GM18858 (cell line): ENCODE data around the gene IER5L.

Experiments
- ATAC-seq: cut with Tn5 transposase; IDR thresholded peaks from one replicate; pipeline ENCODE4 v1.9.1; 2021; ENCODE audit not compliant: unreplicated experiment

The IER5L gene

DNA sequence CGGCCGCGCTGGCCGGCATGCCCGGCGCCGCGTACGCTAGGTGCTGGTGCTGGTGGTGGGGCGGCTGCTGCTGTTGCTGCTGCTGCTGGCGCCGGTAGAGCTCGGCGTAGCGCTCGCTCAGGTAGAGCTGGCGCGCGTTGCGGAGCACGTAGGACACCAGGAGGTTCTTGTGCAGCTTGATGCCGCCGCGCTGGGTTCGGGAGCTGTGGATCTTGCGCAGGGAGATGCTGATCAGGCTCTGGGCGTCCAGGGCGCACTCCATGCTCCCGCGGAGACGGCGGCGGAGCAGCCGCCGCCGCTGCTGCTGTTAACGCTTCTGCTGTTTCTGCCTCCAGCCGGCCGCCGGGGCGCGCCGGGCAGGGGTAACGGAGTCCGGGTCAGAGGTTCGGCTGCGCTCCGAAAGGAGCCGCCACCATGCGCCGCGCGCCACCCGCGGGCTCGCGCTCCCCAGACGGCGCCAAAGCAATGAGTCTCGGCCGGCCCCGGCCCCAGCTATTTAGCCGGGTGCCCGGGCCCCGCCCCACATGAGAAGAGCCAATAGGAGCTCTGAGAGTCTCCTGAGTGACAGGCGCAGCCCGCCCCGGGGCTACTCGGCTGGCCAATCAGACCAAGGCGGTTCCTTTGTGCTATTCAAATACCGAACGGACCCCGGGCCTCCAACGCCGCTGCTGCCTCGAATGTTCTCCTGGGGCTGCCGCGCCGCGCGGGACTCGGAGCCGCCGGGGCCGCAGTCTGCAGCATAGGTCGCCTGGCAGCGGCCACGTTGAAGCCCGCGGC, at the start of gene IER5L:
Gene IER5L, minus strand, starts transcription at position 471 of the 777 bp plus-strand sequence. Its CDS starts 209 bp downstream, at position 262.
- ATAC-seq, result peak; percentile 72

DNA sequence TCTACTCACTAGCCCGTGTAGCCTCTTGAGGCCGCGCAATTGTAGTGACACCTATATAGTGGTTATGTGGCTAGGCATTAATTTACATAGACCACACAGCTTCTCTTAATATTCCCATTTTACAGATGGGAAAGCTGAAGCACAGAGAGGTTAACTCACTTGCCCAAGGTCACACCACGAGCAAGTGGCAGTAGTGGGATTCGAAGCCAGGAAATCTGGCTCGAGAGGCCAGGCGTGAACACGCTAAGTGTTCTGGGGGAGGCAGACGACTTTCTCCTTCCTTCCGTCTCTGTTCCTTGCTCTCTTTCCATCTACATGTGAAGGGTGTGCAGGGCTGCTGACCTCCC, 49.8 kb upstream of the IER5L start:
- no peak for ATAC-seq

DNA sequence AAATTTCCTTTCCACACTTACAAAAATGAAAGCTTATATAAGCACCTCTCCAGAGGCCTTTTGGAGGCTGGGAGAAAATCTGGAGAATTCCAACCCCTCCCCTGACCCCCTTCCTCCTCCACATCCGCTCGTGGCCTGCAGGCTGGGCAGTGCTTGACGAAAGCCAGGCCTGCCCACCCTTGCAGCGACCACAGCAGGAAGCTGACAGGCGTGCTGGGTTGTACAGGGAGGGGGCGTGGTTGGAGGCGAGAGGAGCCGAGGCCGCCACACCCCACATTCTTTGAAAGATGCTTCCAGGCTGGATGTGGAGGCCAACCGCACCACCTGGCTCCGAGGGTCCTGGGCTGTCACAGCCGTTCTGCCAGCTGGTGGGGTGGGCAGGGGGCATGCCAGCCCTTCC, 47.8 kb upstream of the IER5L start:
- ATAC-seq, result no peak

DNA sequence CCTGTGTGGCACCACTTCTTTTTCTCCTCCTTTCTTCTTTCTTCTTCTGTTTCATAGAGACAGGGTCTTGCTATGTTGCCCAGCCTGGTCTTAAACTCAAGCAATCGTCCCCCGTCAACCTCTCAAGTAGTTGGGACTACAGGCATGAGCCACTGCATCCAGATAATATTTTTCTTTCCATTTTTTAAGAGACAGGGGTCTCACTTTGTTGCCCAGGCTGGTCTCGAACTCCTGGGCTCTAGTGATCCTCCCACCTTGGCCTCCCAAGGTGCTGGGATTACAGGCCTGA, 47.4 kb upstream of the IER5L start:
- no peak for ATAC-seq

DNA sequence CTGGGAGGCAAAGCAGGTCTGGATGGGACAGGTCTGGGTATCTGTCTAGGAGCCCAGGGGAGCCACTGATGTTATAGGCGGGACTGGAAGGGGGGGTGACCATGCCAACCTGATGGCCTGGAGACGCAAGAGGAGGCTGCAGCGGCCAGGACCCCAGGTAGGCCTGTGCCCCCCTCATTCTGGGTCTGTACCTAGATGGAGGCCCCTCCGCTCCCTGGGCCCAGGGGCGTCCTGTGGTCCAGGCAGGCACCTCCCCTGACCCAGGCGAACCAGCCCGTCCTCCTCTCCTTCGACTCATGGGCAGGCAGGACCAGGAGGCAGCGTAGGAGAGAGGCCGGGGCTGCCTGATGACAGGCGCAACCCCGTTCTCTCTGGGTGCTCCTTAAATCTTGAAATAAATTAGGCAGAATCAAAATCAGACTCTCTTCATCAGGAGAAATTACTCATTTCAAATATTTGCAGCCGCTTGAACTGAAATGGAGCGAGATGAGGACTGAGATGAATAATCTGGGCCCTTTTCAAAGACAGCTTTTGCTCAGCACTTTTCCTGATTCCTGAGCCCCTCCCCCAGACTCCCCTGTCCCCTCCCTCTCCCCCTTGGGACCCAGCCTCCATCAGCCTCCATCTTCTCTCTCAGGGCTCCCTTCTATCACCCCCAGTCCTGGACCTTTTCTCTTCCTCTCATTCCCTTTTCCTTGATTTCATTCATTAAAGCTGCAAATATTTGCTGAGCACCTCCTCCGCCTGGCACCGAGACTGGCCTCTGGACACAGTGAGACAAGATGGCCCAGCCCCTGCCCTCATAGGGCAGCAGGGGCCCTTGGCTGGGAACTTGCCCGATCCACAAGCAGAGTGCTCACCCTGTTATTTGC, 46.8 kb upstream of the IER5L start:
- no peak for ATAC-seq

DNA sequence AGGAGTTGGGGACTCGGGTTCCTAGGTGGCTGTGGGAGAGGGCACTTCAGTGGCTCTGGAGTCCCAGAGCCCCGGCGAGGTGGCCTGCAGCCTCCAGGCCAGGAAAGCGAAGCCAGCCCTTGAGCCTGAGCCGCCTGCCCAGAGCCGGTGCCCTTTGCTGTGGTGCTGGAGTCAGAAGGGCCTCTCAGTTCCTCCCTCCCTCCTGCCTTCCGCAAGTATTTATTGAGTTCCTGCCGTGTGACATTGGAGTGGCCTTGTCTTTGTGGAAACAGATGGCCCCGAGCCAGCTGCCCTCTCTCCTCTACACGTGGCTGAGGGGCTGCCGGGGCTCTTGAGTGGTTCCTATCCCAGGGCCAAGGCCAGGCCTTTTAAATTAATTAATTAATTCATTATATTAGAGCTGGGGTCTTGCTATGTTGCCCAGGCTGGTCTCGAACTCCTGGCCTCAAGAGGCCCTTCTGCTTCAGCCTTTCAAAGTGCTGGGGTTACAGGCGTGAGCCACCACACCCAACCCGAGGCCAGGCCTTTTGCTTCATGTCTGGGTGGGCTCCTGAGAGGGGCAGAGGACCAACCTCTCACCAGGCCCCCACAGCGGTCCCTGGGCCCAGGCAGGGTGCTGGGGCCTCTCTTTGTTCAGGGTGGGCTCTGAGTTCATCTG, 45.6 kb upstream of the IER5L start:
- ATAC-seq, result no peak

DNA sequence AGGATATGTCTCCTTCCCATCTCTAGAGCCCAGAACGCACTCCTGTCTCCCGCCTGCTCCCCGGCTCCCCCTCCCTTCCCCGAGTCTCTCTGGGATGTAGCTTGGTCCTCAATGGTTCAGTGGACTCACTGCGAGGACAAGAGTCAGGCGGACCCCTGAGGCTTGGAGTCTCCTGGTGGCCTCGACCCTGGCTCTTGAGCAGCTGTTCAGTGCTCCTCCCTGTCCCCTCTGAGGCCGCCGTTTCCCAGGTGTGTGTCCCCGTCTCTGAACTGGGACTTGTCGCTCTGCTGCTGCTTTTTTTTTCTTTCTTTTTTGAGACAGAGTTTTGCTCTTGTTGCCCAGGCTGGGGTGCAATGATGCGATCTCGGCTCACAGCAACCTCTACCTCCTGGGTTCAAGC, 44.8 kb upstream of the IER5L start:
- no peak for ATAC-seq

DNA sequence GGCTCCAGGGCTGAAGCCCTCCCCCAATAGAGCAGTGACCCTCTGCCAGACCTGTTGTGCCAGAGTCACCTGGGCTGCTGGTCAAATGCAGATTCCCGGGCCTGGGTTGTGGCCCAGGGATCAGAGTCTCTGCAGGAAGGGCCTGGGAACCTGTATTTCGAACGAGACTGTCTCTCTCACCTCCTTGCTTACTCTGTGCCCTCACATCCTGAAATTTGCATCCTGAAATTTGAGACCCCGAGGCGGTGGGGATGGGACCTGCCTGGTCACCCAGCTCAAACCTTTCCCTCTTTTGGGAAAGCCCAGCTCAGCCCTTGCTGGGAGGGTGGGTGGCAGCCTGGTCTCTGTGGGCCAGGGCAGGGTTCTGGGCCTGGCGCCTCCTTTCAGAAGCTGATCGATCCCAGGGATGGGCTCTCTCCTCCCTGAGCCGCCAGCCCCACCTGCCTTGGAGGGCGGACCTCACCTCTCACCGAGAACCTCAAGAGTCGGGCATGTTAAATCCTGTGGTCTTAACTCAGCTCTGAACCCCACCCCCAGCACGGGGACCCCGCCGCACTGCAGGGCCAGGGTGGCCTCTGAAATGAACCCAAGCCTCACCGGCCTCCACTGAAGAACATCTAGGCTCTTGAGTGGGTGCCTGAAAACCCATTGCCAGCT, 44.0 kb upstream of the IER5L start:
- ATAC-seq, result no peak

DNA sequence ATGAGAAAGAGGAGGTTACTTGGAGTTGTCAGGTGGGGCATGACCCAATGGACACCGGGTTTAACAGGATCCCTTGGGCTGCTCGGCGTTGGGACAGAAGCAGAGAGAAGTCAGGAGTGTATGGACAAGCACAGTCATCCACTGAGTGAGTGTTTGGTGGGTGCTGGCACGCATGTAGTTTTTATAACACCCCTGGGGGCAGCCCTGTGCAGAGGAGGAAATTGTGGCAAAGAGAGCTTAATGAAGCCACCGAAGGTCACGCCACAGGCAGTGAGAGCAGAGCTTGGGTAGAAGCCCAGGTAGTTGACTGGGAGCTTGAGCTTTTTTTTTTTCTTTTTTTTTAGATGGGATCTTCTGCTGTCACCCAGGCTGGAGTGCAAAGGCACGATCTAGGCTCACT, 43.2 kb upstream of the IER5L start:
- no peak for ATAC-seq

DNA sequence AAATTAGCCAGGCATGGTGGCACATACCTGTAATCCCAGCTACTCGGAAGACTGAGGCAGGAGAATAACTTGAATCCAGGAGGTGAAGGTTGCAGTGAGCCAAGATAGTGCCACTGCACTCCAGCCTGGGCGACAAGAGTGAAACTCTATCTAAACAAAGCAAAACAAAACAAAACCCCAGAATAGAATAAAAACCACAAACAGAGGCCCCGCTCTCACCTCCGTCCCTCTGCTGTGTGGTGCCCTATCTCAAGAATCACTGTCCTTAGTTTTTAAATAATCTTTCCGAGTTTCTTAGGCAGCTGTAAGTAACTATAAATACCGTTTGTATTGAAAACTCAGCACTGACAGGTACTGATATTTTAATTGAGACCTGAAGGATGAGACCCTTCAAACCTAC, 42.7 kb upstream of the IER5L start:
- no peak for ATAC-seq

DNA sequence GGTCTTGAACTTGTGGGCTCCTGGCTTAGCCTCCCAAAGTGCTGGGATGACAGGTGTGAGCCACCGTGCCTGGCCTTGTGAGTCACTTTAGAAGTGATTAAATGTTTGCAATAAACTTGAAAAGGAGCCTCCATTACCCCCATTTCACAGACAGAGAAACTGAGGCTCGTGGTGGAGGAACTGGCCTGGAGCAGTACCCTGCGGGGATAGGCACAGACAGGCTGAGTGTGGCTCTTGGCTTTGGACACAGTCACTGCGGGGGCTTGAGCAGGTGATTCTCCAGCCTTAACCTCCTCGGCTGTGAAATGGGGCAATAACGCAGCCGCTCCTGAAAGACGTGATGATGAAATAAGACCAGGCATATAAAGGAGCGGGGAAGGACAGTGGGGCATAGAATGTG, 40.9 kb upstream of the IER5L start:
- no peak for ATAC-seq

DNA sequence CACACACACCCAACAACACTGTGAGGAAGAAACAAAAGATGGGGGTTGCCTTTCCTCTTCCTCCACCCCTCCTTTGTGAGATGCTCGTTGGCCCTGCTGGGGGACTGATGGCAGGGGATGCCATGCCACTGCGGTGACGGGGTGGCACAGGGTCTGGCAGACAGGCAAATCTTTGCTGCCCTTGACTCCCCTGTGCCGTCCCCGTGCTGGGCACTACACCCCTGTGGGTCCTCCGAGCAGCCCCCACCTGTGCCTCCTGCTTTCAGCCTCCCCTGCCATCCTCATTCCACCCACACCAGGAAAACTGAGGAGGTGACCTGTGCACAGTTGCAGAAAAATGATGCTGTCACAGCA, 40.2 kb upstream of the IER5L start:
- ATAC-seq, result no peak

DNA sequence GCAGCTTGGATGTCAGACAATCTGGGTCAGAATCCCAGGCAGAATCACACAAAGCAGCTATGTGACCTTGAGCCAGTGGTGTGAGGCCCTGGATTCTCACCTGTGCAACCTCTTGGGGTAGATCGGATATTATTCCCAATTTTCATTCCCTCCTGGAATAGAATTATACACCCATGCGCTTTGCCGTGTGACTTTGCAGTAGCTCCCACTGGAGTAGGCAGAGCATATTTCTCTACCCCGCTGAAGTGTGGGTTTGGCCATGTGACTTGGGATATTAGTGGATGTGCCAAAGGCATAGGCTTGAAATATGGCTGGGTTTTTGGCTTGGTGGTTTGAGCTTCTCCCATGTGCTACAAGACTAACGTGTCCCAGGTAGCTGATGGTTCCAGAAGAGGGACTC, 35.5 kb upstream of the IER5L start:
- no peak for ATAC-seq

DNA sequence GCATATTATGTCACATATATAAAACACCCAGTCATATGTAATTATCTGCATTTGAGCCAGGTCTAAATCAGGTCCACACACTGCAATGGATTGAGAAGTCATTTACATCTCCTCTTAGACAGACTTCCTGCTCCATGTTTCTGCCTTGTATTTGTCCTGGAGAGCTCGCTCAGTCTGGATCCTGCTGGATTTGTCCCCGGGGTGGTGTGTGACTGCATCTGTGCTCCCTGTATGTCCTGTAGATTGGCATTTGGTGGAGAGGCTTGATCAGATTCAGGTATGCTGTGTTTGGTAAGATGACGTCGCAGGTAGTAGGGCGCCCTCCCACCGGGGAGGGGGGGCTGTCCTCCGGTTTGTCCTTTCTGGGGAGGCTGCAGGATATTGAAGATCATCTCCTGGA, 33.6 kb upstream of the IER5L start:
- ATAC-seq, result no peak

DNA sequence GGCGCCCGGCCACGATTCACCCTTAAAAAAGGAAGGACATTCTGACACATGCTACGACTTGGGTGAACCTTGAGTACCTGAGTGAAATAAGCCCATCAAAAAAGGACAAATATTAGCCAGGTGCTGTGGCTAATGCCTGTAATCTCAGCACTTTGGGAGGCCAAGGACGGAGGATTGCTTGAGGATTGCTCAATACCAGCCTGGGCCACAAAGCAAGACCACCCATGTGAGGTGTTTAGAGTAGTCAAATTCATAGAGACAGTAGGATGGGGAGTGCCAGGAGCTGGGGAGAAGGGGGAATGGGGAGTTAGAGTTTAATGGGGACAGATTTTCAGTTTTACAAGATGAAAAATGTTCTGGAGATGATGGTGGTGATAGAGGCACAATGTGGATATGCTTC, 32.1 kb upstream of the IER5L start:
- no peak for ATAC-seq

DNA sequence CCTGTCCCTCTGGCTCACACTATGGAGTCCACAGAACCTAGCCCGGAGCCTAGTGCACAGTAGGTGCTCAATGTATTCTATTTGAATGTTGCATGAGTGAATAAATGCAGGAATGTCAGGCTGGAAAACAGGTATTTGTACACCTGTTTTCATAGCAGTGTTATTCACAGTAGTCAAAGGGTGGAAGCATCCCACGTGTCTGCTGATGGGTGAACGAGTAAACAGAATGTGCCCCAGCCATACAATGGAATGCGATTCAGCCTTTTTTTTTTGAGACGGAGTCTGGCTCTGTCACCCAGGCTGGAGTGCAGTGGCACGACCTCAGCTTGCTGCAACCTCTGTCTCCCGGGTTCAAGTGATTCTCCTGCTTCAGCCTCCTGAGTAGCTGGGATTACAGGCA, 31.5 kb upstream of the IER5L start:
- no peak for ATAC-seq

DNA sequence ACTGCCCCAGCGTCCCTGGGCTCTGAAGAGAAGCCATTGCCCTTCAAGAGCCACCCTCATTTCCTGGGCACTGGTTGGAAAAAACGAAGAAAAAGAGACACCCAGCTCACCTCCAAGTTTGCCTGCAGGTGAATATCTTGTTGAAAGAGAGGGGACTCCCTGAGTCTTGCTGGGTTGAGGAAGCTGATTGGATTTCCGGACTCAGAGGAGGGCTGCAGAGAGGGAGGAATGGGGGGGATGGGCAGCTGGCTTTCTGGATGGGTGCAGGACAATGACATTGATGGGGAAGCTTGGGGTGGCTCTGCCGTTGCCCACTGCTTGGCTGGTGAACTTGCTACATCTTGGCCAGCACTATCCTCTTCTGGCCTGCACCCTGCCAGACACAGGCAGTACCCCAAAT, 31.0 kb upstream of the IER5L start:
- no peak for ATAC-seq

DNA sequence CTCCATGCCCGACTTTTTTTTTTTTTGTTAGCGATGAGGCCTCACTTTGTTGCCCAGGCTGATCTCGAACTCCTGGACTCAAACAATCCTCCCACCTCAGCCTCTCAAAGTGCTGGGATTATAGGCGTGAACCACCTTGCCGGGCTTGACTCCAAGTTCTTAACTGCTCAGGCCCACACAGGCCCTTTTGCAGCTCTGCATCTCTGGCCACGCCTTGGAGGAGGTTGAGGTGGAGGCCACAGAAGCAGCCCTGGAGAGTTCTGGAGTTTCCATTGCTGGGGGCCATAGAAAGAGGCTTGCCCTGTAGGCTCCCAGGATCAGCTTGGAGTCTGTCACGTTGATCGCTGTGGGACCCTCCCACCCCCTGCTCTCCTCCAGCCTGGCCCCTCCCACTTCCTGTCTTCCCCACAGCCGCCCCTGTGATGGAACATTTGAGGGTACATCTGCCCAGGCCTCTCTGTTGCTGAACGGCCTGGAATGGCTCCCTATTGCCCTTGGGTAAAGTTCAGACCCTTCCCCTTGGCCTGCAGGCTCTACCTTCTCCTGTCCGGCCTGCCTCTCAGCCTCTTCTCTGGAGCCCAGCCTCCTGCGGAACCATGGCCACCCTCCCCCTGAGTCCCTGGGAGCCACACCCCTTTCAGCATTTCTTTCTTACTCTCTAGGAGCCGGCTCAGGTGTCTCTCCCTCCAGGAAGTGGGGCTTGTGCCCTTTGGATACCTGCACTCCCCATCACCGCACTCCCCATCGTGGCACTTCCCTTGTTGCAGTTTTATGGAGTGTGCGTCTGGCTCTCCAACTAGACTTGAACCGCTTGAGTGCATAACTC, 30.4 kb upstream of the IER5L start:
- no peak for ATAC-seq

DNA sequence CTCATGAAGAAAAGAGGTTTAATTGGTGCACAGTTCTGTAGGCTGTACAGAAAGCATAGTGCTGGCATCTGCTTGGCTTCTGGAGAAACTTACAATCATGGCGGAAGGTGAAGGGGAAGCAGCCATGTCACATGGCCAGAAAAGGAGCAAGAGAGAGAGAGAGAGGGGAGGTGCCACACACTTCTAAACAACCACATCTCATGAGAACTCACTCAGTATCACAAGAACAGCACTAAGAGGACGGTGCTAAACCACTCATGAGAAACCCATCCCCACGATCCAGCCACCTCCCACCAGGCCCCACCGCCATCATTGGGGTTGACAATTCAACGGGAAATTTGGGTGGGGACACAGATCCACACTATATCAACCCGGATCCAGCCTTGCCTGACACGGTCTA, 28.8 kb upstream of the IER5L start:
- no peak for ATAC-seq

DNA sequence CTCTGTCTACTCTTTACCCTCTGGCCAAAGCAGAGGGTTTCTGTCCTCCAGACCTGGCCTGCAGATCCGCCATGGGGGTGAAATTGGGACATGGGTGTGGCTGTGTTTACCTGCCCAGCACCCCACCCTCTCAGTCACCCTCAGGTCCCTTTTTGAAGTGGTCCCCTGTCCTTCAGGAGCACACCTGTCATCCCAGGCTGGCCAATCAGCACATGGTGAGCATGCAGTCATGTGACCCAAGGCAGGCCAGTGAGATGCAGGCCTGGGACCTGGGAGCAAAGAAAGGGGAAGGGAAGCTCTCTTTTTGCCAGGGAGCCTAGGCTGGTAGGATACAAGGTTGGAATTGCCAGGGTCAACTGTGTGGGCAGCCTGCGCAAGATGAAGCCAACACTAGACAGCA, 28.3 kb upstream of the IER5L start:
- no peak for ATAC-seq

DNA sequence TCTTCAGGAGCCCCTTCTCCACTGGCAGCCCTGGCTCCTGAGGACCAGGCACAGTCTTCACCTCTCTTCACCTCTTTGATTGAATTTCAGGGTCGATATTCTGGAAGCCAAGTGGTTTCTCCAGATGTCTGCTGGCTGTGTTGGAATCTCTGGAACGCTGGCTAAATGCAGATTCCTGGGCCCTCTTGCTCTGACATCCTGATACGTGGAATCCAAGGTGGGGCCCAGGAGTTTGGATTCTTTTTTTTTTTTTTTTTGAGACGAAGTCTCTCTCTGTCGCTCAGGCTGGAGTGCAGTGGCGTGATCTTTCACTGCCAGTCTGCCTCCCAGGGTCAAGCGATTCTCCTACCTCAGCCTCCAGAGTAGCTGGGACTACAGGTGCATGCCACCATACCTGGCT, 26.8 kb upstream of the IER5L start:
- no peak for ATAC-seq
